Measurements from ENCODE around the gene GPC4.

Gene GPC4

DNA sequence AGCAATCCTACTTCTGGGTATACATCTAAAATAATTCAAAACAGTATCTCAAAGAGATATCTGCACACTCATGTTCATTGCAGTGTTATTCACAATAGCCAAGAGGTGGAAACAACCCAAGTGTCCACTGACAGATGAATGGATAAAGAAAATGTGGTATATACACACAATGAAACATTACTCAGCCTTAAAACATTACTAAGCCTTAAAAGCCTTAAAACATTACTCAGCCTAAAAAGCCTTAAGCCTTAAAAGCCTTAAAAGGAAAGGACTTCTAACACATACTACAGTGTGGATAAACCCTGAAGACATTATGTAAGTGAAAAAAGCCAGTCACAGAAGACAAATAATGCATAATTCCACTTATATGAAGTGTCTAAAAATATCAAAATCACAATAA is 156.8 kb downstream of the GPC4 start:
- ATAC-seq = no peak
- TF ChIP-seq BACH2 (CRISPR knock-in tag; IDR thresholded peaks at IDR 0.05; ENCODE audit: borderline replicate concordance) = no peak
- TF ChIP-seq ZNF565 (CRISPR knock-in tag; conservative IDR thresholded peaks at IDR 0.05; ENCODE audit: low read depth) = no peak
- TF ChIP-seq, protein P1, sequence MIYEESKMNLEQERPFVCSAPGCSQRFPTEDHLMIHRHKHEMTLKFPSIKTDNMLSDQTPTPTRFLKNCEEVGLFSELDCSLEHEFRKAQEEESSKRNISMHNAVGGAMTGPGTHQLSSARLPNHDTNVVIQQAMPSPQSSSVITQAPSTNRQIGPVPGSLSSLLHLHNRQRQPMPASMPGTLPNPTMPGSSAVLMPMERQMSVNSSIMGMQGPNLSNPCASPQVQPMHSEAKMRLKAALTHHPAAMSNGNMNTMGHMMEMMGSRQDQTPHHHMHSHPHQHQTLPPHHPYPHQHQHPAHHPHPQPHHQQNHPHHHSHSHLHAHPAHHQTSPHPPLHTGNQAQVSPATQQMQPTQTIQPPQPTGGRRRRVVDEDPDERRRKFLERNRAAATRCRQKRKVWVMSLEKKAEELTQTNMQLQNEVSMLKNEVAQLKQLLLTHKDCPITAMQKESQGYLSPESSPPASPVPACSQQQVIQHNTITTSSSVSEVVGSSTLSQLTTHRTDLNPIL (CRISPR knock-in tag; IDR thresholded peaks at IDR 0.05; ENCODE audit: low read depth) = no peak
- no peak for TF ChIP-seq ZNF8 (CRISPR knock-in tag; IDR thresholded peaks at IDR 0.05)
- TF ChIP-seq, protein P2, sequence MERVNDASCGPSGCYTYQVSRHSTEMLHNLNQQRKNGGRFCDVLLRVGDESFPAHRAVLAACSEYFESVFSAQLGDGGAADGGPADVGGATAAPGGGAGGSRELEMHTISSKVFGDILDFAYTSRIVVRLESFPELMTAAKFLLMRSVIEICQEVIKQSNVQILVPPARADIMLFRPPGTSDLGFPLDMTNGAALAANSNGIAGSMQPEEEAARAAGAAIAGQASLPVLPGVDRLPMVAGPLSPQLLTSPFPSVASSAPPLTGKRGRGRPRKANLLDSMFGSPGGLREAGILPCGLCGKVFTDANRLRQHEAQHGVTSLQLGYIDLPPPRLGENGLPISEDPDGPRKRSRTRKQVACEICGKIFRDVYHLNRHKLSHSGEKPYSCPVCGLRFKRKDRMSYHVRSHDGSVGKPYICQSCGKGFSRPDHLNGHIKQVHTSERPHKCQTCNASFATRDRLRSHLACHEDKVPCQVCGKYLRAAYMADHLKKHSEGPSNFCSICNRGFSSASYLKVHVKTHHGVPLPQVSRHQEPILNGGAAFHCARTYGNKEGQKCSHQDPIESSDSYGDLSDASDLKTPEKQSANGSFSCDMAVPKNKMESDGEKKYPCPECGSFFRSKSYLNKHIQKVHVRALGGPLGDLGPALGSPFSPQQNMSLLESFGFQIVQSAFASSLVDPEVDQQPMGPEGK (CRISPR knock-in tag; IDR thresholded peaks at IDR 0.05; ENCODE audit: borderline replicate concordance) = no peak
- TF ChIP-seq ARNTL (CRISPR knock-in tag; IDR thresholded peaks at IDR 0.05; ENCODE audit: borderline replicate concordance, low read depth) = no peak
- TF ChIP-seq ZNF70 (CRISPR knock-in tag; IDR thresholded peaks at IDR 0.05) = no peak
- TF ChIP-seq OSR1 (CRISPR knock-in tag; IDR thresholded peaks at IDR 0.05) = no peak
- no peak for TF ChIP-seq TCF4 (CRISPR knock-in tag; IDR thresholded peaks at IDR 0.05; ENCODE audit: borderline replicate concordance)
- no peak for TF ChIP-seq PPARA (CRISPR knock-in tag; IDR thresholded peaks at IDR 0.05; ENCODE audit: borderline replicate concordance)
- TF ChIP-seq TOX (CRISPR knock-in tag; IDR thresholded peaks at IDR 0.05; ENCODE audit: borderline replicate concordance) = no peak
- TF ChIP-seq ZFP3 (CRISPR knock-in tag; IDR thresholded peaks at IDR 0.05) = no peak

DNA sequence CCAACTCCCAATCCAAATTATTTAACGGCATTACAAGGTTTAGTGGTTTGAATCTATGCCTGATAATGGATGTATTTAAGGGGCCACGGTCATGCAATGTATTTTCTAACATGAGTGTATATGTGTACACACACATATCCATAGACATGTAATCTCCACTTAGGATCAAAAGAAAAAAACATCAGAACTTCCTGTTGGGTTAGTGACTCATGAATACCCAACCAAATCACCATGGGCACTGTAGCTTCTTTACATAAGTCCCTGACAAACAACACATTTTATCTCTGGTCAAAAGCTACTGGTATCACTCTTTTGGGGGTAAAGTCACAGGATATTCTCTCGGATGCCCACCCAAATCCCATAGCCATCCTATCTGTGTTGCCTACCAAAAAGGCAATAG is 160.6 kb downstream of the GPC4 start:
- ATAC-seq = no peak

DNA sequence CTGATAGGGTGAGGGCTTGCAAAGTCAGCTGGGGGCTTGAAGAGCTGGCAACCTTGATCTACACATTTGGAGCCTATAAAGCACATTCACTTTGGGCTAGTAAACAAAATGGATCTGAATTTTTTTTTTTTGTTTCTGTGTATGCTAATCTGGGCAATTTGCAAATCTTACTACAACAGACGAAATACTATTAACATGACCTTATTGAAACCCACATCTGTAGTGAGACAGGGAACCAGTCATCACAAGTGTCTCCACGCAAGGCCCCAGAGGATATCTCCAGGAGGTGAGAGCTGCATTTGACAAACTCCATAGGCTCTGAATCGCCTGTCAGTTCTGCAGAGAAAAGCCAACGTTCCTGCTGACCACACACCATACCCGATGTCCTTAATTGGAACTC is 164.1 kb downstream of the GPC4 start:
- no peak for ATAC-seq
- TF ChIP-seq ZFP30 (CRISPR knock-in tag; IDR thresholded peaks at IDR 0.05) = no peak
- no peak for TF ChIP-seq CSDC2 (CRISPR knock-in tag; IDR thresholded peaks at IDR 0.05)
- no peak for TF ChIP-seq OSR1 (CRISPR knock-in tag; IDR thresholded peaks at IDR 0.05)
- TF ChIP-seq SNAI2 (CRISPR knock-in tag; IDR thresholded peaks at IDR 0.05) = no peak
- no peak for TF ChIP-seq ARNTL (CRISPR knock-in tag; IDR thresholded peaks at IDR 0.05; ENCODE audit: borderline replicate concordance, low read depth)
- TF ChIP-seq, protein P3, sequence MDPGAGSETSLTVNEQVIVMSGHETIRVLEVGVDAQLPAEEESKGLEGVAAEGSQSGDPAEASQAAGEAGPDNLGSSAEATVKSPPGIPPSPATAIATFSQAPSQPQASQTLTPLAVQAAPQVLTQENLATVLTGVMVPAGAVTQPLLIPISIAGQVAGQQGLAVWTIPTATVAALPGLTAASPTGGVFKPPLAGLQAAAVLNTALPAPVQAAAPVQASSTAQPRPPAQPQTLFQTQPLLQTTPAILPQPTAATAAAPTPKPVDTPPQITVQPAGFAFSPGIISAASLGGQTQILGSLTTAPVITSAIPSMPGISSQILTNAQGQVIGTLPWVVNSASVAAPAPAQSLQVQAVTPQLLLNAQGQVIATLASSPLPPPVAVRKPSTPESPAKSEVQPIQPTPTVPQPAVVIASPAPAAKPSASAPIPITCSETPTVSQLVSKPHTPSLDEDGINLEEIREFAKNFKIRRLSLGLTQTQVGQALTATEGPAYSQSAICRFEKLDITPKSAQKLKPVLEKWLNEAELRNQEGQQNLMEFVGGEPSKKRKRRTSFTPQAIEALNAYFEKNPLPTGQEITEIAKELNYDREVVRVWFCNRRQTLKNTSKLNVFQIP (CRISPR knock-in tag; IDR thresholded peaks at IDR 0.05; ENCODE audit: borderline replicate concordance, low read depth) = no peak
- TF ChIP-seq PPARA (CRISPR knock-in tag; IDR thresholded peaks at IDR 0.05; ENCODE audit: borderline replicate concordance) = no peak

More for the DNA sequence above, 160.6 kb downstream of the GPC4 start:
- TF ChIP-seq, protein P2 (CRISPR knock-in tag; IDR thresholded peaks at IDR 0.05; ENCODE audit: borderline replicate concordance) = no peak
- TF ChIP-seq ESRRG (CRISPR knock-in tag; IDR thresholded peaks at IDR 0.05) = no peak
- no peak for TF ChIP-seq OSR1 (CRISPR knock-in tag; IDR thresholded peaks at IDR 0.05)
- no peak for TF ChIP-seq TOX (CRISPR knock-in tag; IDR thresholded peaks at IDR 0.05; ENCODE audit: borderline replicate concordance)
- no peak for TF ChIP-seq GLIS3 (CRISPR knock-in tag; IDR thresholded peaks at IDR 0.05)
- TF ChIP-seq ZNF70 (CRISPR knock-in tag; IDR thresholded peaks at IDR 0.05) = no peak
- TF ChIP-seq, protein P1 (CRISPR knock-in tag; IDR thresholded peaks at IDR 0.05; ENCODE audit: low read depth) = no peak
- no peak for TF ChIP-seq ZC3H10 (CRISPR knock-in tag; IDR thresholded peaks at IDR 0.05)
- TF ChIP-seq, protein P4, sequence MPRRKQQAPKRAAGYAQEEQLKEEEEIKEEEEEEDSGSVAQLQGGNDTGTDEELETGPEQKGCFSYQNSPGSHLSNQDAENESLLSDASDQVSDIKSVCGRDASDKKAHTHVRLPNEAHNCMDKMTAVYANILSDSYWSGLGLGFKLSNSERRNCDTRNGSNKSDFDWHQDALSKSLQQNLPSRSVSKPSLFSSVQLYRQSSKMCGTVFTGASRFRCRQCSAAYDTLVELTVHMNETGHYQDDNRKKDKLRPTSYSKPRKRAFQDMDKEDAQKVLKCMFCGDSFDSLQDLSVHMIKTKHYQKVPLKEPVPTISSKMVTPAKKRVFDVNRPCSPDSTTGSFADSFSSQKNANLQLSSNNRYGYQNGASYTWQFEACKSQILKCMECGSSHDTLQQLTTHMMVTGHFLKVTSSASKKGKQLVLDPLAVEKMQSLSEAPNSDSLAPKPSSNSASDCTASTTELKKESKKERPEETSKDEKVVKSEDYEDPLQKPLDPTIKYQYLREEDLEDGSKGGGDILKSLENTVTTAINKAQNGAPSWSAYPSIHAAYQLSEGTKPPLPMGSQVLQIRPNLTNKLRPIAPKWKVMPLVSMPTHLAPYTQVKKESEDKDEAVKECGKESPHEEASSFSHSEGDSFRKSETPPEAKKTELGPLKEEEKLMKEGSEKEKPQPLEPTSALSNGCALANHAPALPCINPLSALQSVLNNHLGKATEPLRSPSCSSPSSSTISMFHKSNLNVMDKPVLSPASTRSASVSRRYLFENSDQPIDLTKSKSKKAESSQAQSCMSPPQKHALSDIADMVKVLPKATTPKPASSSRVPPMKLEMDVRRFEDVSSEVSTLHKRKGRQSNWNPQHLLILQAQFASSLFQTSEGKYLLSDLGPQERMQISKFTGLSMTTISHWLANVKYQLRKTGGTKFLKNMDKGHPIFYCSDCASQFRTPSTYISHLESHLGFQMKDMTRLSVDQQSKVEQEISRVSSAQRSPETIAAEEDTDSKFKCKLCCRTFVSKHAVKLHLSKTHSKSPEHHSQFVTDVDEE (CRISPR knock-in tag; IDR thresholded peaks at IDR 0.05) = no peak
- no peak for TF ChIP-seq PPARA (CRISPR knock-in tag; IDR thresholded peaks at IDR 0.05; ENCODE audit: borderline replicate concordance)
- no peak for TF ChIP-seq BACH2 (CRISPR knock-in tag; IDR thresholded peaks at IDR 0.05; ENCODE audit: borderline replicate concordance)
- TF ChIP-seq RARB (CRISPR knock-in tag; IDR thresholded peaks at IDR 0.05) = no peak
- TF ChIP-seq ARNTL (CRISPR knock-in tag; IDR thresholded peaks at IDR 0.05; ENCODE audit: borderline replicate concordance, low read depth) = no peak
- TF ChIP-seq ISL1 (CRISPR knock-in tag; IDR thresholded peaks at IDR 0.05) = no peak
